ENCODE data around the gene MYO16.

Gene MYO16

GRCh38 chr13:109151255-109151654 is 521.8 kb downstream of the MYO16 start:
- TF ChIP-seq, protein P1, sequence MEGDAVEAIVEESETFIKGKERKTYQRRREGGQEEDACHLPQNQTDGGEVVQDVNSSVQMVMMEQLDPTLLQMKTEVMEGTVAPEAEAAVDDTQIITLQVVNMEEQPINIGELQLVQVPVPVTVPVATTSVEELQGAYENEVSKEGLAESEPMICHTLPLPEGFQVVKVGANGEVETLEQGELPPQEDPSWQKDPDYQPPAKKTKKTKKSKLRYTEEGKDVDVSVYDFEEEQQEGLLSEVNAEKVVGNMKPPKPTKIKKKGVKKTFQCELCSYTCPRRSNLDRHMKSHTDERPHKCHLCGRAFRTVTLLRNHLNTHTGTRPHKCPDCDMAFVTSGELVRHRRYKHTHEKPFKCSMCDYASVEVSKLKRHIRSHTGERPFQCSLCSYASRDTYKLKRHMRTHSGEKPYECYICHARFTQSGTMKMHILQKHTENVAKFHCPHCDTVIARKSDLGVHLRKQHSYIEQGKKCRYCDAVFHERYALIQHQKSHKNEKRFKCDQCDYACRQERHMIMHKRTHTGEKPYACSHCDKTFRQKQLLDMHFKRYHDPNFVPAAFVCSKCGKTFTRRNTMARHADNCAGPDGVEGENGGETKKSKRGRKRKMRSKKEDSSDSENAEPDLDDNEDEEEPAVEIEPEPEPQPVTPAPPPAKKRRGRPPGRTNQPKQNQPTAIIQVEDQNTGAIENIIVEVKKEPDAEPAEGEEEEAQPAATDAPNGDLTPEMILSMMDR (conservative IDR thresholded peaks at IDR 0.05; ENCODE audit: low read depth, low read length), result no peak
- H3K4me3 ChIP-seq (ENCODE audit: low read depth, low read length), result no peak overlapping the region
- peak; percentile 47 for DNase-seq (ENCODE audit: low read depth)

DNA sequence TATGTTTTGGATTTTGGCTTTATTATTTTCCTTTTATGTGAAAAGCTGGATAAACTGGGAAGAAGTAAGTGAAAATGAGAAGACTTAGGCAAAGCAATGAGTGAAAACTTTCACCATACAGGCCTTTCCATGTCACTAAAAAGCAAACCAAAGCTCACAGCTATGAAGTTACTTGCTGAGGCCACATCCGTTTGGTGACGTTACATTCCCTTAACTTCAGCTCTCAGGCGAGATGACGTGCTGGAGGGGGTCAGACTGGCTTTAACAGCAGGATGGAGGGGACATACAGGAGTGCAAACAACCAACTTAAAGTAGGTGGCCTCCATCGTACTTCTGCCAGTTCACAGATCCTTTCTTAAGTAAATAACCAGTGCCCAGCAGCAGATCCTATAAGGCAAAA is 522.3 kb downstream of the MYO16 start:
- no peak for DNase-seq (ENCODE audit: low read depth)
- no peak overlapping the region for H3K4me3 ChIP-seq (ENCODE audit: low read depth, low read length)
- TF ChIP-seq, protein P1 (conservative IDR thresholded peaks at IDR 0.05; ENCODE audit: low read depth, low read length), result no peak

DNA sequence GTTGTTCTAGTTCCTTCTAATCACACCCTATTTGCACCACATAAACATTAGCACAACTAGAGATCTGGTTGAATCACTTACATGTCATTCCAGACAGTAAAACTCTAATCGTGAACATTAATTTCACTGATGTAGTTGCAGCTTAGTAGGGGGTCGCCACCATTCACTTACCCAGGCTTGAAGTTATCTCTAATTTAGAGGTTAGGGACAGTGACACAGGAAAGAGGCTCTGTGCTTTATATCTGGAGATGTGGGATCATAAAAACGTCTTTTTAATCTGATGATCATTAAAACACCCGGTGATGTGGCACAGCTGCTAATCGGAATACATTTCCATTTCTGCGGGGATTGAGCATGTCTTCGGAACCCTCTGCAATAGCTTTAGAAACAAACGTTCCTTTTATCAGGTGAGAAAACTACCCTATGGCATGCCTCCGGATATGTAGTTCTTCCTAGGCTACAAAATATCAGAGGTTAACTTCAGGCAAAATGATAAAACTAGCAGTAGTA is 523.0 kb downstream of the MYO16 start:
- no peak overlapping the region for H3K4me3 ChIP-seq (ENCODE audit: low read depth, low read length)
- TF ChIP-seq, protein P1 (conservative IDR thresholded peaks at IDR 0.05; ENCODE audit: low read depth, low read length), result no peak
- no peak for DNase-seq (ENCODE audit: low read depth)

- DNase-seq (ENCODE audit: low read depth), result no peak
- no peak overlapping the region for H3K4me3 ChIP-seq (ENCODE audit: low read depth, low read length)
- TF ChIP-seq, protein P1 (conservative IDR thresholded peaks at IDR 0.05; ENCODE audit: low read depth, low read length), result no peak
These were observed 523.5 kb downstream of the MYO16 start for GRCh38 chr13:109152941-109153340.

GRCh38 chr13:109154146-109154545 is 524.7 kb downstream of the MYO16 start:
- no peak for DNase-seq (ENCODE audit: low read depth)
- TF ChIP-seq, protein P1 (conservative IDR thresholded peaks at IDR 0.05; ENCODE audit: low read depth, low read length), result no peak
- no peak overlapping the region for H3K4me3 ChIP-seq (ENCODE audit: low read depth, low read length)

DNA sequence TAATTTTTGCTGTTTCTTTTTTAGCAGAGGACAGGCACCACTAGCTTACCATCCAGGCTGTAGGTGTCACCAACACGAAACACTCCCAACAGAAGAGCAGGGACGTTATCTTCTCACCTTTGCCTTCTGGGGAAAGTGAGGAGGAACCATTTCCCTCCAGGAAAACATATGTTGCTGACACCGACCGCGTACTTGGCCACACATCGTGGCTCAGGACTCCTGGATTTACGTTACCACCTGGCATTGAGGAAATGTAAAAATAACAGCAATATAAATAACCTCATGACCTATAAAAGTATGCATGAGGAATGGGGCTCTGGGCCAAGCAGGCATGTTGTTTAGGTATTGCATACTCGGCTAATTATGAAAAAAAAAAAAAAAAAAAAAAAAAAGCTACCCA is 525.1 kb downstream of the MYO16 start:
- TF ChIP-seq, protein P1 (conservative IDR thresholded peaks at IDR 0.05; ENCODE audit: low read depth, low read length), result no peak
- H3K4me3 ChIP-seq (ENCODE audit: low read depth, low read length), result no peak overlapping the region
- DNase-seq (ENCODE audit: low read depth), result peak; percentile 52

GRCh38 chr13:109154966-109155761 is 525.8 kb downstream of the MYO16 start:
- TF ChIP-seq, protein P1 (conservative IDR thresholded peaks at IDR 0.05; ENCODE audit: low read depth, low read length), result no peak
- no peak overlapping the region for H3K4me3 ChIP-seq (ENCODE audit: low read depth, low read length)
- DNase-seq (ENCODE audit: low read depth), result peak; percentile 58
